Keratinocyte (primary cell): ENCODE measurements around the gene KCNAB2. TPM values are rescaled to one million over a fixed set of nuclear protein-coding genes. Genes with fewer than 3 reads are reported as not detected.

ENCODE experiments used
- DNase-seq: peaks from one replicate; pipeline ENCODE4 v3.0.0-alpha.2; 2011; ENCODE audit warnings: low read depth, missing footprints, low spot score
- FAIRE-seq: peaks from 2 replicates; lab custom pipeline; 2011; peaks lifted over from hg19 to GRCh38; lab: Jason Lieb, UNC
- H2AFZ ChIP-seq: 2 replicates; pipeline ENCODE4 v1.6.0; 2012; ENCODE audit warnings: low read length, control low read depth, inconsistent platforms; ENCODE audit not compliant: control insufficient read depth
- H3K27ac ChIP-seq: 2 replicates; pipeline ENCODE4 v1.5.1; 2011; ENCODE audit warnings: low read length; ENCODE audit not compliant: control insufficient read depth, insufficient read depth
- H3K27me3 ChIP-seq: 3 replicates; pipeline ENCODE4 v1.6.0; 2011; ENCODE audit warnings: low read length; ENCODE audit not compliant: control insufficient read depth, insufficient read depth; ENCODE audit errors: extremely low read depth
- H3K36me3 ChIP-seq, 2 experiments: 2 replicates in 1 of 2; 3 replicates in 1 of 2; pipeline ENCODE4 v1.5.1; 2011; ENCODE audit warnings: low read length in 2 of 2, mild to moderate bottlenecking in 1 of 2; ENCODE audit not compliant: control insufficient read depth in 2 of 2, insufficient read depth in 2 of 2; ENCODE audit errors: extremely low read depth in 1 of 2
- H3K4me1 ChIP-seq: 3 replicates; pipeline ENCODE4 v1.5.1; 2011; ENCODE audit warnings: low read length; ENCODE audit not compliant: control insufficient read depth, insufficient read depth; ENCODE audit errors: extremely low read depth
- H3K4me2 ChIP-seq: 3 replicates; pipeline ENCODE4 v1.6.0; 2011; ENCODE audit warnings: low read depth, low read length; ENCODE audit not compliant: control insufficient read depth, insufficient read depth; ENCODE audit errors: extremely low read depth
- H3K4me3 ChIP-seq, 3 experiments: fragments of 200-600 bp in 1 of 3; sonication (generic) in 1 of 3; 2 replicates in 2 of 3; 3 replicates in 1 of 3; pipeline ENCODE4 v1.5.1; 2011 to 2016; ENCODE audit warnings: low read length in 3 of 3, mild to moderate bottlenecking in 3 of 3, control low read depth in 2 of 3, inconsistent platforms in 1 of 3, low read depth in 1 of 3, mixed read lengths in 1 of 3, mixed run types in 1 of 3, moderate library complexity in 1 of 3; ENCODE audit not compliant: control insufficient read depth in 2 of 3, insufficient read depth in 2 of 3; ENCODE audit errors: extremely low read depth in 1 of 3
- H3K79me2 ChIP-seq: 2 replicates; pipeline ENCODE4 v1.6.0; 2012; ENCODE audit warnings: low read length; ENCODE audit not compliant: control insufficient read depth, insufficient read depth
- H3K9ac ChIP-seq: 3 replicates; pipeline ENCODE4 v1.6.0; 2011; ENCODE audit warnings: low read length; ENCODE audit not compliant: control insufficient read depth, insufficient read depth; ENCODE audit errors: extremely low read depth
- H3K9me1 ChIP-seq: 3 replicates; pipeline ENCODE4 v1.6.0; 2011; ENCODE audit warnings: low read length; ENCODE audit not compliant: control insufficient read depth, insufficient read depth; ENCODE audit errors: extremely low read depth
- H3K9me3 ChIP-seq: 2 replicates; pipeline ENCODE4 v1.5.1; 2012; ENCODE audit warnings: low read depth, low read length; ENCODE audit not compliant: control insufficient read depth
- H4K20me1 ChIP-seq: 3 replicates; pipeline ENCODE4 v1.6.0; 2011; ENCODE audit warnings: low read length; ENCODE audit not compliant: control insufficient read depth, insufficient read depth; ENCODE audit errors: extremely low read depth
- CTCF ChIP-seq, 3 experiments: IDR thresholded peaks in 1 of 3; conservative IDR thresholded peaks in 1 of 3; optimal IDR thresholded peaks in 1 of 3; 2 replicates in 2 of 3; 3 replicates in 1 of 3; pipeline versions ENCODE3 to v1.5.1; 2011; ENCODE audit warnings: low read length in 3 of 3, mild to moderate bottlenecking in 3 of 3, moderate library complexity in 2 of 3, control low read depth in 1 of 3, inconsistent platforms in 1 of 3; ENCODE audit not compliant: insufficient read depth in 2 of 3; ENCODE audit errors: extremely low read depth in 1 of 3
- EZH2 ChIP-seq: IDR thresholded peaks from one replicate; pipeline ENCODE4 v1.6.1; 2012; ENCODE audit warnings: inconsistent platforms, mild to moderate bottlenecking, low read length, moderate library complexity
- dilution Hi-C: fragments of 300-500 bp; cut with MboI; formaldehyde crosslinking; loops from one replicate; pipeline ENCODE4 v1.7.0; 2020; ENCODE audit warnings: low sequenced_read_pairs; ENCODE audit not compliant: extremely low pct_ligation_motif_present
- polyA plus RNA-seq, 5 experiments: library from polyadenylated mRNA; depleted of rRNA in 3 of 5; stranded (reverse) in 3 of 5; stranded (forward) in 1 of 5; unstranded in 1 of 5; fragments of >200 nt; gene quantifications; 1 replicate in 1 of 5; 2 replicates in 3 of 5; 3 replicates in 1 of 5; pipeline versions ENCODE4 v1.2.1 to v1.2.3, GENCODE V29; 2011 to 2012; ENCODE audit warnings: missing spikeins in 2 of 5, low read depth in 1 of 5, low replicate concordance in 1 of 5

Gene KCNAB2
- polyA plus RNA-seq, 1 donor (not counting 4 experiments of a cell fraction or from before 2014, with no cell fraction given) = 1.8 TPM

GRCh38 chr1:6081901-6082300 is 36.2 kb downstream of the KCNAB2 start:
- H3K27ac ChIP-seq = no peak overlapping the region
- H3K9ac ChIP-seq = no peak overlapping the region
- H3K9me1 ChIP-seq = no peaks in the 10 kb centered on the region

GRCh38 chr1:6082430-6082971 is 36.8 kb downstream of the KCNAB2 start:
- dilution Hi-C loops = no loop called here
- H3K4me2 ChIP-seq = no peak overlapping the region

More at GRCh38 chr1:6081901-6082300, 36.2 kb downstream of the KCNAB2 start:
- no peak overlapping the region for H3K4me2 ChIP-seq
- no peaks in the 10 kb centered on the region for H4K20me1 ChIP-seq
- no peak for FAIRE-seq
- no peak for DNase-seq
- H3K4me1 ChIP-seq = no peaks in the 10 kb centered on the region
- TF ChIP-seq CTCF (optimal IDR thresholded peaks at IDR 0.05 in 1 of 3, IDR thresholded peaks at IDR 0.05 in 1 of 3, conservative IDR thresholded peaks at IDR 0.05 in 1 of 3; ENCODE audit: extremely low read depth in 1 of 3, insufficient read depth in 2 of 3, low read length in 3 of 3) (no peak), EZH2 (no peak)
- no peaks in the 10 kb centered on the region for H3K79me2 ChIP-seq
- dilution Hi-C loops = no loop called here
- no peak overlapping the region for H3K4me3 ChIP-seq
- H2AFZ ChIP-seq = no peak overlapping the region
- H3K27me3 ChIP-seq = peaks cover 8% of the 10 kb centered on the region
- H3K36me3 ChIP-seq = no peaks in the 10 kb centered on the region
- no peaks in the 10 kb centered on the region for H3K9me3 ChIP-seq

More at GRCh38 chr1:6082430-6082971, 36.8 kb downstream of the KCNAB2 start:
- no peaks in the 10 kb centered on the region for H4K20me1 ChIP-seq
- H3K36me3 ChIP-seq = no peaks in the 10 kb centered on the region
- H3K4me3 ChIP-seq = no peak overlapping the region
- FAIRE-seq = no peak
- no peaks in the 10 kb centered on the region for H3K9me3 ChIP-seq
- H3K79me2 ChIP-seq = no peaks in the 10 kb centered on the region
- H3K9me1 ChIP-seq = no peaks in the 10 kb centered on the region
- H3K4me1 ChIP-seq = no peaks in the 10 kb centered on the region
- peaks cover 8% of the 10 kb centered on the region for H3K27me3 ChIP-seq
- DNase-seq = no peak
- H3K27ac ChIP-seq = no peak overlapping the region
- peak; percentile 19 to 44 (median 29) for TF ChIP-seq CTCF (optimal IDR thresholded peaks at IDR 0.05 in 1 of 3, IDR thresholded peaks at IDR 0.05 in 1 of 3, conservative IDR thresholded peaks at IDR 0.05 in 1 of 3; ENCODE audit: extremely low read depth in 1 of 3, insufficient read depth in 2 of 3, low read length in 3 of 3)
- no peak for TF ChIP-seq EZH2
- H3K9ac ChIP-seq = no peak overlapping the region
- no peak overlapping the region for H2AFZ ChIP-seq
